ENCODE data around the gene ATP2B2. TPM values are rescaled to one million over a fixed set of nuclear protein-coding genes. Genes with fewer than 3 reads are reported as not detected.

ATP2B2 gene
- total RNA-seq, 1 donor from 2014 or later: 0.13 TPM

GRCh38 chr3:10480871-10481378 lies 24.5 kb downstream of the ATP2B2 start:
- TF ChIP-seq CTCF (IDR thresholded peaks at IDR 0.05): no peak
- Mint-ChIP-seq H3K4me1 (ENCODE audit: unreplicated experiment) (no peaks in the 10 kb centered on the region), H3K27me3 (ENCODE audit: unreplicated experiment) (peaks cover 27% of the 10 kb centered on the region), H3K4me3 (ENCODE audit: unreplicated experiment) (no peak overlapping the region), H3K9me3 (ENCODE audit: unreplicated experiment) (peaks cover 5% of the 10 kb centered on the region), H3K27ac (ENCODE audit: unreplicated experiment) (no peak overlapping the region), H3K36me3 (ENCODE audit: unreplicated experiment) (no peaks in the 10 kb centered on the region)
- no peak for DNase-seq (ENCODE audit: extremely low spot score, unreplicated experiment)

- Mint-ChIP-seq H3K27me3 (ENCODE audit: unreplicated experiment) (peaks cover 33% of the 10 kb centered on the region), H3K27ac (ENCODE audit: unreplicated experiment) (no peak overlapping the region), H3K4me1 (ENCODE audit: unreplicated experiment) (no peaks in the 10 kb centered on the region), H3K9me3 (ENCODE audit: unreplicated experiment) (peaks cover 5% of the 10 kb centered on the region), H3K36me3 (ENCODE audit: unreplicated experiment) (no peaks in the 10 kb centered on the region), H3K4me3 (ENCODE audit: unreplicated experiment) (no peak overlapping the region)
- DNase-seq (ENCODE audit: extremely low spot score, unreplicated experiment): no peak
- no peak for TF ChIP-seq CTCF (IDR thresholded peaks at IDR 0.05)
These were observed 26.1 kb downstream of the ATP2B2 start for GRCh38 chr3:10479311-10479710.

GRCh38 chr3:10475983-10476382 lies 29.4 kb downstream of the ATP2B2 start:
- no peaks in the 10 kb centered on the region for H3K36me3 Mint-ChIP-seq (ENCODE audit: unreplicated experiment)
- no peak for DNase-seq (ENCODE audit: extremely low spot score, unreplicated experiment)
- peaks cover 5% of the 10 kb centered on the region for H3K4me1 Mint-ChIP-seq (ENCODE audit: unreplicated experiment)
- H3K27ac Mint-ChIP-seq (ENCODE audit: unreplicated experiment): no peak overlapping the region
- peaks cover 55% of the 10 kb centered on the region for H3K27me3 Mint-ChIP-seq (ENCODE audit: unreplicated experiment)
- H3K4me3 Mint-ChIP-seq (ENCODE audit: unreplicated experiment): no peak overlapping the region
- no peak for TF ChIP-seq CTCF (IDR thresholded peaks at IDR 0.05)
- H3K9me3 Mint-ChIP-seq (ENCODE audit: unreplicated experiment): peaks cover 5% of the 10 kb centered on the region

GRCh38 chr3:10474847-10475246 lies 30.5 kb downstream of the ATP2B2 start:
- H3K27ac Mint-ChIP-seq (ENCODE audit: unreplicated experiment): no peak overlapping the region
- no peaks in the 10 kb centered on the region for H3K36me3 Mint-ChIP-seq (ENCODE audit: unreplicated experiment)
- no peak overlapping the region for H3K4me3 Mint-ChIP-seq (ENCODE audit: unreplicated experiment)
- TF ChIP-seq CTCF (IDR thresholded peaks at IDR 0.05): no peak
- peaks cover 64% of the 10 kb centered on the region for H3K27me3 Mint-ChIP-seq (ENCODE audit: unreplicated experiment)
- H3K4me1 Mint-ChIP-seq (ENCODE audit: unreplicated experiment): peaks cover 6% of the 10 kb centered on the region
- peaks cover 5% of the 10 kb centered on the region for H3K9me3 Mint-ChIP-seq (ENCODE audit: unreplicated experiment)
- no peak for DNase-seq (ENCODE audit: extremely low spot score, unreplicated experiment)

- Mint-ChIP-seq H3K4me3 (ENCODE audit: unreplicated experiment) (no peak overlapping the region), H3K4me1 (ENCODE audit: unreplicated experiment) (peaks cover 6% of the 10 kb centered on the region), H3K36me3 (ENCODE audit: unreplicated experiment) (no peaks in the 10 kb centered on the region), H3K27ac (ENCODE audit: unreplicated experiment) (no peak overlapping the region), H3K9me3 (ENCODE audit: unreplicated experiment) (peaks cover 5% of the 10 kb centered on the region), H3K27me3 (ENCODE audit: unreplicated experiment) (peaks cover 68% of the 10 kb centered on the region)
- no peak for DNase-seq (ENCODE audit: extremely low spot score, unreplicated experiment)
- no peak for TF ChIP-seq CTCF (IDR thresholded peaks at IDR 0.05)
These were observed 31.1 kb downstream of the ATP2B2 start for GRCh38 chr3:10474275-10474646.
